Colonic mucosa (tissue), 4 donors: ENCODE data around the gene IBTK. TPM values are rescaled to one million over a fixed set of nuclear protein-coding genes. Genes with fewer than 3 reads are reported as not detected.

ENCODE experiments used
- DNase-seq: peaks from one replicate; pipeline ENCODE4 v3.0.0-alpha.2; 2020
- H3K27ac ChIP-seq: fragments of 200-600 bp; one replicate; pipeline ENCODE4 v1.8.0; 2021
- H3K27me3 ChIP-seq: fragments of 200-600 bp; one replicate; pipeline ENCODE4 v1.8.0; 2021
- H3K36me3 ChIP-seq: fragments of 200-600 bp; one replicate; pipeline ENCODE4 v1.8.0; 2021
- H3K4me1 ChIP-seq: fragments of 200-600 bp; one replicate; pipeline ENCODE4 v1.8.0; 2021; ENCODE audit warnings: mild to moderate bottlenecking
- H3K4me3 ChIP-seq: fragments of 200-600 bp; one replicate; pipeline ENCODE4 v1.8.0; 2021
- H3K9ac ChIP-seq, 2 donors: one replicate each; pipeline ENCODE4 v1.7.0; 2013; ENCODE audit warnings: control low read depth in 2 of 2, low read depth in 2 of 2, low read length in 2 of 2
- H3K9me3 ChIP-seq: fragments of 200-600 bp; one replicate; pipeline ENCODE4 v1.8.0; 2021
- CTCF ChIP-seq: fragments of 200-600 bp; IDR thresholded peaks from one replicate; pipeline ENCODE4 v1.8.0; 2022; ENCODE audit warnings: antibody characterized with exemption, mild to moderate bottlenecking
- intact Hi-C: fragments of 100-400 bp; cut with DNase I; formaldehyde crosslinking; loops from one replicate; pipeline ENCODE4 v1.14.1; 2022
- total RNA-seq, 2 donors: library from RNA; stranded (reverse); fragmentation: NEBNext Ultra II Directional in 1 of 2; extraction: Animal tissue kit (Norgen Biotek cat#: 25700) in 1 of 2; gene quantifications; one replicate each; pipeline ENCODE4 v1.2.1, GENCODE V29; 2021
- donor health status: healthy.
- donor health status: DM: no; HTN: no; CAD: no.
- donor health status: DM: no; HTN: no; CAD: no.

The IBTK gene
- total RNA-seq, 2 donors from 2014 or later, result 37.5 to 39.8 TPM

- Histone ChIP-seq H3K36me3 (no peaks in the 10 kb centered on the region), H3K9ac (no peak overlapping the region), H3K4me3 (no peak overlapping the region), H3K9me3 (no peaks in the 10 kb centered on the region), H3K27me3 (no peaks in the 10 kb centered on the region), H3K27ac (no peak overlapping the region), H3K4me1 (no peaks in the 10 kb centered on the region)
- TF ChIP-seq CTCF, result no peak
- no peak for DNase-seq
- intact Hi-C loops, result no loop called here
Observed at GRCh38 chr6:82123632-82124031, 123.9 kb downstream of the IBTK start.

Other genes with a start within 250 kb of the IBTK start
- 10 to 100 TPM; 16.3 to 16.9 TPM for gene TPBG, start 116.1 kb upstream of the IBTK start, total RNA-seq